ENCODE measurements around the gene AGBL1. TPM values are rescaled to one million over a fixed set of nuclear protein-coding genes. Genes with fewer than 3 reads are reported as not detected.

The AGBL1 gene
- total RNA-seq, 2 experiments from 2014 or later = not detected

DNA sequence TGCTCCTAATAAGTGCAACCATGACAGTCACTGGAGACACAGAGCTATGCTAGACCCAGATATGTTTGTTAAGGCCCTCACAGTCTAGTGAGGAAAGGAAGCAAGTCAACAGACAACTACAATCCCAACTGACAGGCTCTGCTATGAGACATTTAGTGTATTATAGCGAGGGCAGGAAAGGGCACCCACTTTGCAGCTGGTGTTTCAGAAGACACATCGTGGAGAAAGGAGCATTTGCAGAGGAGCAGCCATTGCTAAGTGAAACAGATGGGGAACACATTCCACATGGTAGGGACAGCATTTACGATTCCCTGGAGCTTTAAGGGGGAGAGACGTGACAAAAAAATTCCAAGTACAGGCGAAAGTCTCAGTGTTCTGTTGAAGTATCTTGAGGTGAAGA is 685.6 kb downstream of the AGBL1 start:
- ATAC-seq (ENCODE audit: low read depth) = no peak
- Mint-ChIP-seq H3K4me1 (no peaks in the 10 kb centered on the region), H3K4me3 (no peak overlapping the region), H3K27me3 (peaks cover 5% of the 10 kb centered on the region), H3K9me3 (no peaks in the 10 kb centered on the region), H3K36me3 (no peaks in the 10 kb centered on the region), H3K27ac (peak overlapping the region; percentile 46)
- no peak for DNase-seq
- POLR2A ChIA-PET = no interaction called here

DNA sequence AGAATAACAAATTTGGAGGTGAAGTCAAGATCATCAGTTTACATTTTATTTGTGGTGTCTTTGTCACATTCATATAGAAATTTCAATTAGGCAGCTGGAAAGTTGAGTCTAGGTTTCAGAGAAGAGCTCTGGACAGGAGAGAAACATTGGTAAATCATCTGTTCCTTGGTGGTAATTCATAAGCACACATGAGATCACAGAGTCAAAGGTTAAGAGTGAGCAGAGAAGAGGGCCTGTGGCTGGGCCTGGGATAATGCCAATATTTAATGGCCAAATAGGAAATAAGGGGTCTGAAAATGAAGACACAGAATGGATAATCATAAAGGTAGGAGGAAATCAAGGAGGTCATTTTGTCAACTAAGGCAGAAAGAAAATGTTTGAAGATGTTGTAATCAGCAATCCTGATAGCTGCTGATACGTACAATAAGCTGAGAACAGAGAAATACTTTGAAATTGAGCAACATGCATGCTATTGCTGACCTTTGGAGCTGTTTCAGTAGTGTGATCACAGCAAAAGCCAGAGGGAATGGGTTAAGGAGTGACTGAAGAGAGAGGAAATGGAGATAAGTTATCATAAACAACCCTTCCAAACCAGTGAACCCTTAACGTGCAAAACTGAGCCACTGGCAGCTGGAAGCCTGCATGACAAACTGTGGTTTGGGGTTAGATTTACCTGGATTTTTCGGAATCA is 692.8 kb downstream of the AGBL1 start:
- H3K27me3 Mint-ChIP-seq = peaks cover 3% of the 10 kb centered on the region
- H3K27ac Mint-ChIP-seq = no peak overlapping the region
- H3K36me3 Mint-ChIP-seq = no peaks in the 10 kb centered on the region
- no peak for DNase-seq
- POLR2A ChIA-PET = no interaction called here
- H3K4me3 Mint-ChIP-seq = no peak overlapping the region
- no peaks in the 10 kb centered on the region for H3K4me1 Mint-ChIP-seq
- ATAC-seq (ENCODE audit: low read depth) = no peak
- H3K9me3 Mint-ChIP-seq = no peaks in the 10 kb centered on the region

DNA sequence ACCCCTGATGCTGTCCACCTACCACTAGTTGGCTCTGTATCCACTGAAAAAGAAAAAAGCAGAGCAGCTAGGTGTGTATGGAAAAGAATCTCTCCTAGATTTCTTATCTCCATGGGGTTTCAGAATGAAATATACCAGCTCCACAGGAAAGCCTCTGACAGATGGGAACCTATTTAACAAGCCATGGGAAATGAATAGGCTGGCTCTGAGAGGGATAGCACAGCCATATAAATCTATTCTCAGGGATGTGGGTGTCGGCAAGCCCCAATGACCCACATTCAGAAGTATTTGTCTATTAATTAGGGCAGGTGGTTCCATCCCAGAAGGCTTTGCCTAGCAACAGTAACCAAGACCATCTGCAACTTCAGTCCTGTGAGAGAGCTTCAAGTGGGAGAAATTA is 694.1 kb downstream of the AGBL1 start:
- DNase-seq = no peak
- no peak overlapping the region for H3K27ac Mint-ChIP-seq
- H3K4me1 Mint-ChIP-seq = no peaks in the 10 kb centered on the region
- no peak for ATAC-seq (ENCODE audit: low read depth)
- H3K4me3 Mint-ChIP-seq = no peak overlapping the region
- peaks cover 3% of the 10 kb centered on the region for H3K27me3 Mint-ChIP-seq
- no peaks in the 10 kb centered on the region for H3K9me3 Mint-ChIP-seq
- POLR2A ChIA-PET = no interaction called here
- no peaks in the 10 kb centered on the region for H3K36me3 Mint-ChIP-seq

- no peak for DNase-seq
- Mint-ChIP-seq H3K9me3 (no peaks in the 10 kb centered on the region), H3K27me3 (peaks cover 3% of the 10 kb centered on the region), H3K4me3 (no peak overlapping the region), H3K36me3 (no peaks in the 10 kb centered on the region), H3K4me1 (no peaks in the 10 kb centered on the region), H3K27ac (no peak overlapping the region)
- POLR2A ChIA-PET = interaction anchor here (0.6 kb wide), 1 partner anchor 37 kb away, joined by 3 read pairs; no protein-coding TSS in a partner anchor
- ATAC-seq (ENCODE audit: low read depth) = no peak
These were observed 696.5 kb downstream of the AGBL1 start for GRCh38 chr15:86776145-86776544.

- no peak for ATAC-seq (ENCODE audit: low read depth)
- H3K4me1 Mint-ChIP-seq = no peaks in the 10 kb centered on the region
- POLR2A ChIA-PET = no interaction called here
These were observed 716.9 kb downstream of the AGBL1 start for GRCh38 chr15:86796521-86796920.

GRCh38 chr15:86797135-86797534 is 717.5 kb downstream of the AGBL1 start:
- Mint-ChIP-seq H3K27ac (no peak overlapping the region), H3K4me1 (no peaks in the 10 kb centered on the region), H3K4me3 (no peak overlapping the region), H3K36me3 (no peaks in the 10 kb centered on the region), H3K27me3 (no peaks in the 10 kb centered on the region), H3K9me3 (no peaks in the 10 kb centered on the region)
- no peak for ATAC-seq (ENCODE audit: low read depth)
- POLR2A ChIA-PET = no interaction called here
- no peak for DNase-seq

More at GRCh38 chr15:86796521-86796920, 716.9 kb downstream of the AGBL1 start:
- Mint-ChIP-seq H3K27me3 (no peaks in the 10 kb centered on the region), H3K9me3 (no peaks in the 10 kb centered on the region), H3K4me3 (no peak overlapping the region), H3K36me3 (no peaks in the 10 kb centered on the region), H3K27ac (no peak overlapping the region)
- DNase-seq = no peak

GRCh38 chr15:86799226-86799625 is 719.6 kb downstream of the AGBL1 start:
- ATAC-seq (ENCODE audit: low read depth) (no peak), DNase-seq (no peak)
- no peaks in the 10 kb centered on the region for H3K4me1 Mint-ChIP-seq
- H3K9me3 Mint-ChIP-seq = no peaks in the 10 kb centered on the region
- no peaks in the 10 kb centered on the region for H3K36me3 Mint-ChIP-seq
- POLR2A ChIA-PET = no interaction called here
- no peaks in the 10 kb centered on the region for H3K27me3 Mint-ChIP-seq
- no peak overlapping the region for H3K27ac Mint-ChIP-seq
- no peak overlapping the region for H3K4me3 Mint-ChIP-seq

GRCh38 chr15:86802244-86802643 is 722.6 kb downstream of the AGBL1 start:
- Mint-ChIP-seq H3K4me1 (no peaks in the 10 kb centered on the region), H3K4me3 (no peak overlapping the region), H3K9me3 (no peaks in the 10 kb centered on the region), H3K27ac (no peak overlapping the region), H3K36me3 (no peaks in the 10 kb centered on the region), H3K27me3 (no peaks in the 10 kb centered on the region)
- ATAC-seq (ENCODE audit: low read depth) = no peak
- POLR2A ChIA-PET = no interaction called here
- no peak for DNase-seq

DNA sequence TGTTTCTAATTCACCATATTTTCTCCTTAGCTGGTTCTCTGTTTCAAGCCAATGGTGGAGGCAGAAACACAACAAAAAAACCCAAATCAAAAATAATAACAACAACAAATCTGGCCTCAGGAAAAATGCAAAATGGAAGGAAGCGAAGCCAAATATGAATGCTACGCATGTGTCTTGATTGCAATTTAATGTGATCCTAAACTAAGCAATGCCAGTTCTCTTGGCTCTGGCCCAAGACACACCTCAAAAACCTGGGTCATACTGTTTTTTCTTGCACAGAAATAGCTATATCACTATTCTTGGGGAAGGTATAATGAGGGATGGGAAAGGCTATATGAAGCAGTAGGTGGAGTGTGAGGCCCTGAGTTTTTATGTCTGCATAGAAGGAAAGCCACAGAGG is 724.7 kb downstream of the AGBL1 start:
- Mint-ChIP-seq H3K9me3 (no peaks in the 10 kb centered on the region), H3K4me1 (no peaks in the 10 kb centered on the region), H3K36me3 (no peaks in the 10 kb centered on the region), H3K27ac (no peak overlapping the region), H3K4me3 (no peak overlapping the region), H3K27me3 (no peaks in the 10 kb centered on the region)
- ATAC-seq (ENCODE audit: low read depth) (no peak), DNase-seq (no peak)
- POLR2A ChIA-PET = no interaction called here

DNA sequence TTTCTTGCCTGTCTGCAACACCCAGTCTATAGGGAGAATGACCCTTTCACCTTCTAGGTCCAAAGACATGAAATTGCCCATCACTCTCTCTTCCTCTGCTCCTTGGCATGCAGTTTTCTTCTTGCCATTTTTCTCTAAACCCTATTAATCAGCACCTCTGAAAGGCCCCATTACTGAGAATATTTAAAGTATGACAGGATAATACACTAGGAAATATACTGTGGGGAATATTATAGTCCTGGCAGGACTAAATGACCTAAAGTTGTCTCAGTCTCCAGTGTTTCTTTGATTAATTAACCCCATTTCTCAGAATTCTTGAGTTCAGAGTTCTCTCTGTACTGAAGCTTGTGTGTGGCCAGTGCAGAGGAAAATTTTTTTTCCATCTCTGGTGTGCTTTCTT is 730.7 kb downstream of the AGBL1 start:
- POLR2A ChIA-PET = no interaction called here
- no peak overlapping the region for H3K27ac Mint-ChIP-seq
- no peak overlapping the region for H3K4me3 Mint-ChIP-seq
- no peaks in the 10 kb centered on the region for H3K4me1 Mint-ChIP-seq
- H3K27me3 Mint-ChIP-seq = no peaks in the 10 kb centered on the region
- ATAC-seq (ENCODE audit: low read depth) = no peak
- H3K9me3 Mint-ChIP-seq = no peaks in the 10 kb centered on the region
- no peaks in the 10 kb centered on the region for H3K36me3 Mint-ChIP-seq
- DNase-seq = no peak

GRCh38 chr15:86813892-86814291 is 734.2 kb downstream of the AGBL1 start:
- H3K36me3 Mint-ChIP-seq = no peaks in the 10 kb centered on the region
- DNase-seq (no peak), ATAC-seq (ENCODE audit: low read depth) (no peak)
- POLR2A ChIA-PET = no interaction called here
- H3K4me3 Mint-ChIP-seq = no peak overlapping the region
- H3K27me3 Mint-ChIP-seq = no peaks in the 10 kb centered on the region
- H3K27ac Mint-ChIP-seq = no peak overlapping the region
- no peaks in the 10 kb centered on the region for H3K4me1 Mint-ChIP-seq
- H3K9me3 Mint-ChIP-seq = no peaks in the 10 kb centered on the region

DNA sequence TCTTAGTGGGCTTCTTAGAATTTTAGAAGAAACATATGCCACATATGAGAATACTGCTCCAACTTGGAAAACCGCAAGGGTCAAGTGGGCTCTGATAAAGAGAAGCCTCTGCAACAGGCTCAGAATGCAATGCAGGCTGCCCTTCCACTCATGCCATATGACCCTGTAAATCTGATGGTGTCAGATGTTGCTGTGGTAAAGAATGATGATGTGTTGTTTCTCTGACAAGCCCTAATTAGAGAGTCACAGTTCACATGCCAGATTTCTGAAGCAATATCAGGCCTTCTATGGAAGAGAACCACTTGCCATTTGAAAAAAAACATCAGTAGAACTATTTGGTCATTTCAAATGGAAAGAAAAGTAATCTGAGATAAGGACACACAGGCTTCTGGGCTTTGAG is 749.6 kb downstream of the AGBL1 start:
- H3K36me3 Mint-ChIP-seq = no peaks in the 10 kb centered on the region
- no peak overlapping the region for H3K4me3 Mint-ChIP-seq
- H3K27ac Mint-ChIP-seq = no peak overlapping the region
- ATAC-seq (ENCODE audit: low read depth) = no peak
- no peaks in the 10 kb centered on the region for H3K4me1 Mint-ChIP-seq
- peaks cover 4% of the 10 kb centered on the region for H3K9me3 Mint-ChIP-seq
- no peak for DNase-seq
- no peaks in the 10 kb centered on the region for H3K27me3 Mint-ChIP-seq
- POLR2A ChIA-PET = no interaction called here

GRCh38 chr15:86830304-86830703 is 750.6 kb downstream of the AGBL1 start:
- no peaks in the 10 kb centered on the region for H3K4me1 Mint-ChIP-seq
- no peak overlapping the region for H3K27ac Mint-ChIP-seq
- POLR2A ChIA-PET = no interaction called here
- ATAC-seq (ENCODE audit: low read depth) (no peak), DNase-seq (no peak)
- no peak overlapping the region for H3K4me3 Mint-ChIP-seq
- no peaks in the 10 kb centered on the region for H3K36me3 Mint-ChIP-seq
- peaks cover 4% of the 10 kb centered on the region for H3K9me3 Mint-ChIP-seq
- no peaks in the 10 kb centered on the region for H3K27me3 Mint-ChIP-seq

DNA sequence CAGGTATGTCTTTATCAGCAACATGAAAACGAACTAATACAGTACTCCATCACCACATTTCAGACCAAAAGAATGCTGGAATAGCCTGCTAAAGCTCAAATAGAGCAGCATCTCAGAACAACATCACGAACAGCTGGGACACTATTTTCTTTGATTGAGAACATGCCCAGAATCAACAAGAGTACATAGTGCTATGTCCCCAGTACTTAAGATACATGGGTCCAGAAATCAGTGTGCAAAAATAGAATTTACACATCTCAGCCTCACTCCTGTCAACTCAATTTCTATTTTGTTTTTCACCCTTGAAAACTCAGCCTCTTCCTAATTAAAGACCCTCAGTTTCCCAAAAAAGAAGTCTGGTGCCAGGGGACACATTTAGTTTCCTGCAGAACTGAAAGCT is 753.9 kb downstream of the AGBL1 start:
- no peaks in the 10 kb centered on the region for H3K36me3 Mint-ChIP-seq
- POLR2A ChIA-PET = no interaction called here
- H3K27me3 Mint-ChIP-seq = no peaks in the 10 kb centered on the region
- ATAC-seq (ENCODE audit: low read depth) (no peak), DNase-seq (no peak)
- H3K9me3 Mint-ChIP-seq = peaks cover 4% of the 10 kb centered on the region
- H3K4me1 Mint-ChIP-seq = no peaks in the 10 kb centered on the region
- no peak overlapping the region for H3K27ac Mint-ChIP-seq
- no peak overlapping the region for H3K4me3 Mint-ChIP-seq

Data from activated naive CD8-positive, alpha-beta T cell treated with anti-CD3 and anti-CD28 coated beads, Interleukin-2, amount 10 ng/mL, durations not matched to agents 7 days and 5 days (primary cell).